Endothelial cell of umbilical vein (primary cell): ENCODE measurements around the gene MCL1. TPM values are rescaled to one million over a fixed set of nuclear protein-coding genes. Genes with fewer than 3 reads are reported as not detected.

Source experiments
- Bru-seq: library from RNA; stranded (reverse); fragments of 400-500 nt; gene quantifications from one replicate; lab custom pipeline; 2021; lab: Mats Ljungman, UMichigan
- BruChase-seq, 2 experiments: library from RNA; stranded (reverse); fragments of 400-500 nt; gene quantifications; one replicate each; lab custom pipeline; 2021; lab: Mats Ljungman, UMichigan
- BruUV-seq: library from RNA; stranded (reverse); fragments of 400-500 nt; replicated peaks from 2 replicates; lab custom pipeline; 2021; lab: Mats Ljungman, UMichigan
- CTCF ChIA-PET: fragments of 300-600, 350-600 bp; sonication (Branson Sonifier 250); formaldehyde crosslinking; loops from one replicate; lab custom pipeline; 2021; ENCODE audit warnings: antibody characterized with exemption, inconsistent platforms; lab: Charles Lee
- POLR2A ChIA-PET: fragments of 300-600, 350-600 bp; sonication (Branson Sonifier 250); formaldehyde crosslinking; loops from one replicate; lab custom pipeline; 2021; ENCODE audit warnings: antibody characterized with exemption, inconsistent platforms; lab: Charles Lee
- DNase-seq: peaks from one replicate; pipeline ENCODE4 v3.0.0-alpha.2; 2011; ENCODE audit warnings: low read depth, low spot score
- FAIRE-seq: peaks from 2 replicates; lab custom pipeline; 2011; peaks lifted over from hg19 to GRCh38; lab: Jason Lieb, UNC
- H2AFZ ChIP-seq: 2 replicates; pipeline ENCODE4 v1.6.0; 2012; ENCODE audit warnings: low read depth, low read length, control low read depth, inconsistent platforms
- H3K27ac ChIP-seq: 2 replicates; pipeline ENCODE4 v1.5.1; 2011; ENCODE audit warnings: low read depth, mild to moderate bottlenecking, control low read depth, low read length, moderate library complexity; ENCODE audit not compliant: insufficient read depth
- H3K27me3 ChIP-seq, 2 experiments: 2 replicates each; pipeline versions ENCODE4 v1.6.0 to v1.6.1; 2011; ENCODE audit warnings: low read length in 2 of 2, mixed read lengths in 1 of 2; ENCODE audit not compliant: control insufficient read depth in 2 of 2, insufficient read depth in 2 of 2
- H3K36me3 ChIP-seq, 2 experiments: 2 replicates in 1 of 2; 3 replicates in 1 of 2; pipeline ENCODE4 v1.5.1; 2011; ENCODE audit warnings: low read length in 2 of 2, mild to moderate bottlenecking in 1 of 2, moderate library complexity in 1 of 2; ENCODE audit not compliant: control insufficient read depth in 2 of 2, insufficient read depth in 2 of 2; ENCODE audit errors: extremely low read depth in 1 of 2
- H3K4me1 ChIP-seq: 3 replicates; pipeline ENCODE4 v1.5.1; 2011; ENCODE audit warnings: mild to moderate bottlenecking, low read length; ENCODE audit not compliant: control insufficient read depth, insufficient read depth; ENCODE audit errors: extremely low read depth
- H3K4me2 ChIP-seq: 2 replicates; pipeline ENCODE4 v1.6.1; 2011; ENCODE audit warnings: low read length, control low read depth, mixed read lengths; ENCODE audit not compliant: insufficient read depth
- H3K4me3 ChIP-seq, 3 experiments: fragments of 200-600 bp in 1 of 3; sonication (generic), shearing (Covaris generic) in 1 of 3; replicated peaks in 1 of 3; 2 replicates each; pipeline ENCODE4 v1.5.1; 2011 to 2016; ENCODE audit warnings: control low read depth in 3 of 3, low read length in 3 of 3, mild to moderate bottlenecking in 2 of 3, inconsistent platforms in 1 of 3, low read depth in 1 of 3, moderate library complexity in 1 of 3; ENCODE audit not compliant: insufficient read depth in 1 of 3
- H3K79me2 ChIP-seq: 2 replicates; pipeline ENCODE4 v1.6.0; 2012; ENCODE audit warnings: low read length, inconsistent platforms; ENCODE audit not compliant: control insufficient read depth, insufficient read depth
- H3K9ac ChIP-seq: replicated peaks from 2 replicates; pipeline ENCODE3; 2011; ENCODE audit warnings: low read length, control low read depth; ENCODE audit not compliant: insufficient read depth; ENCODE audit errors: extremely low read depth
- H3K9me1 ChIP-seq: replicated peaks from 3 replicates; pipeline ENCODE4 v1.6.0; 2011; ENCODE audit warnings: mild to moderate bottlenecking, low read length; ENCODE audit not compliant: control insufficient read depth, insufficient read depth; ENCODE audit errors: extremely low read depth
- H3K9me3 ChIP-seq: replicated peaks from 2 replicates; pipeline ENCODE4 v1.5.1; 2012; ENCODE audit warnings: low read length, inconsistent platforms; ENCODE audit not compliant: control insufficient read depth, insufficient read depth
- H4K20me1 ChIP-seq: replicated peaks from 2 replicates; pipeline ENCODE3; 2011; ENCODE audit warnings: mild to moderate bottlenecking, low read length; ENCODE audit not compliant: control insufficient read depth, insufficient read depth; ENCODE audit errors: extremely low read depth
- EZH2 ChIP-seq: IDR thresholded peaks from 2 replicates; pipeline ENCODE4 v1.6.1; 2012; ENCODE audit warnings: borderline replicate concordance, low read depth, mild to moderate bottlenecking, moderate library complexity, low read length, inconsistent platforms; ENCODE audit not compliant: severe bottlenecking
- FOS ChIP-seq: IDR thresholded peaks from 2 replicates; pipeline ENCODE4 v1.6.1; 2011; ENCODE audit warnings: mild to moderate bottlenecking, low read length, moderate library complexity, borderline replicate concordance; ENCODE audit not compliant: insufficient read depth
- GATA2 ChIP-seq: IDR thresholded peaks from 2 replicates; pipeline ENCODE4 v1.7.0; 2011; ENCODE audit warnings: low read depth, mild to moderate bottlenecking, moderate library complexity, mixed read lengths, low read length; ENCODE audit not compliant: insufficient read length, insufficient read depth
- JUN ChIP-seq: IDR thresholded peaks from 2 replicates; pipeline ENCODE4 v1.6.1; 2011; ENCODE audit warnings: borderline replicate concordance, low read depth; ENCODE audit not compliant: insufficient read length, insufficient read depth
- MAX ChIP-seq: IDR thresholded peaks from 2 replicates; pipeline ENCODE4 v1.6.1; 2011; ENCODE audit not compliant: insufficient read depth, insufficient read length
- MYC ChIP-seq: IDR thresholded peaks from one replicate; pipeline ENCODE4 v1.6.1; 2011; ENCODE audit warnings: mild to moderate bottlenecking, low read depth, low read length
- POLR2A ChIP-seq: IDR thresholded peaks from 2 replicates; pipeline ENCODE4 v1.6.1; 2012; ENCODE audit warnings: low read depth, mild to moderate bottlenecking, control low read depth, low read length
- POLR2AphosphoS5 ChIP-seq: IDR thresholded peaks from 2 replicates; pipeline ENCODE4 v1.6.1; 2012; ENCODE audit warnings: low read depth, mild to moderate bottlenecking, control low read depth, low read length, moderate library complexity; ENCODE audit not compliant: insufficient read depth
- dilution Hi-C: fragments of 300-500 bp; cut with MboI; formaldehyde crosslinking; loops from one replicate; pipeline ENCODE4 v1.15.0; 2019; ENCODE audit warnings: low sequenced_read_pairs; ENCODE audit not compliant: extremely low pct_ligation_motif_present
- intact Hi-C: fragments of 100-400 bp; cut with micrococcal nuclease; formaldehyde crosslinking; loops from one replicate; pipeline ENCODE4 v1.10.0; 2022
- long read RNA-seq: library from polyadenylated mRNA; stranded (forward); transcript quantifications from one replicate; pipeline ENCODE4 v2.0.0, GENCODE V29; 2021
- polyA minus RNA-seq, 3 experiments: library from RNA; depleted of rRNA, polyadenylated mRNA; stranded (reverse); fragments of >200 nt; gene quantifications; 1 replicate in 1 of 3; 2 replicates in 2 of 3; pipeline ENCODE4 v1.2.3, GENCODE V29; 2011
- polyA plus RNA-seq, 4 experiments: library from polyadenylated mRNA; depleted of rRNA in 3 of 4; stranded (reverse) in 3 of 4; unstranded in 1 of 4; fragments of >200 nt; gene quantifications; 2 replicates each; pipeline versions ENCODE4 v1.2.1 to v1.2.3, GENCODE V29; 2011 to 2012; ENCODE audit warnings: missing spikeins in 1 of 4
- total RNA-seq: library from RNA; stranded (reverse); gene quantifications from 2 replicates; pipeline ENCODE4 v1.2.3, GENCODE V29; 2021

The MCL1 gene
- 186 and 212 TPM in 2 replicates for total RNA-seq
- 63.9 and 87.3 TPM in 2 replicates for polyA plus RNA-seq
- 71.3 and 83.7 TPM in 2 replicates for polyA plus RNA-seq (2011; cell fraction: cytosol; rRNA removed)
- 334 and 381 TPM in 2 replicates for polyA plus RNA-seq (2011; cell fraction: nucleus; rRNA removed)
- polyA plus RNA-seq (2012) = 120 and 171 TPM in 2 replicates
- 129 and 158 TPM in 2 replicates for polyA minus RNA-seq
- polyA minus RNA-seq (2011; cell fraction: cytosol; rRNA and poly(A)+ RNA removed) = 105 TPM
- 263 and 290 TPM in 2 replicates for polyA minus RNA-seq (2011; cell fraction: nucleus; rRNA and poly(A)+ RNA removed)
- Bru-seq, nascent RNA = percentile 100 among the genes with signal in this experiment
- BruChase-seq, experiment 1, labeled RNA remaining after a 6-hour chase = percentile 98 among the genes with signal in this experiment
- BruChase-seq, experiment 2, labeled RNA remaining after a 2-hour chase = percentile 100 among the genes with signal in this experiment
- long read RNA-seq, transcript MCL1-202 (3 exons, 3,932 nt) = major isoform, 47 of 103 reads
- long read RNA-seq, partial matches to known transcripts = 1 of 103 reads
- long read RNA-seq, other reads (novel, unspliced or antisense) = 51 of 103 reads

GRCh38 chr1:150579110-150579944, at the start of gene MCL1:
Gene MCL1 (minus strand): TSS chr1:150579610. CDS start chr1:150579530, 80 bp downstream.
- dilution Hi-C loops (loop anchor here (10.0 kb wide), 1 partner anchor 85 kb away; no protein-coding TSS in a partner anchor), intact Hi-C loops (loop anchor here (1.0 to 5.0 kb wide), 7 partner anchors 18 to 233 kb away; partner anchors contain the start of genes ENSA and GOLPH3L)
- Histone ChIP-seq H3K4me3 (peak within 1 kb of the TSS; percentile 91 to 99 (median 92)), H3K27me3 (no peaks in the 10 kb centered on the region), H3K9ac (peak within 1 kb of the TSS; percentile 97), H3K79me2 (peaks cover 57% of the 10 kb centered on the region), H3K9me3 (no peaks in the 10 kb centered on the region), H3K4me1 (peaks cover 27% of the 10 kb centered on the region), H3K36me3 (peaks cover 4 to 34% of the 10 kb centered on the region in 2 experiments), H3K4me2 (peak within 1 kb of the TSS; percentile 90), H4K20me1 (peaks cover 35% of the 10 kb centered on the region), H3K9me1 (no peaks in the 10 kb centered on the region), H2AFZ (peak within 1 kb of the TSS; percentile 64), H3K27ac (peak within 1 kb of the TSS; percentile 98)
- DNase-seq = peak; percentile 96
- no TSS peak for BruUV-seq
- FAIRE-seq = peak; percentile 70
- TF ChIP-seq JUN (no peak), FOS (peak; percentile 14), MAX (no peak), MYC (no peak), EZH2 (no peak), GATA2 (no peak), POLR2AphosphoS5 (peak; percentile 100), POLR2A (peak; percentile 99)
- CTCF ChIA-PET = interaction anchor here (0.6 to 13.4 kb wide), 16 partner anchors 9 to 343 kb away, joined by 3 to 184 read pairs (median 6); partner anchors contain the start of gene ENSA
- POLR2A ChIA-PET = interaction anchor here (0.7 to 3.0 kb wide), 24 partner anchors 9 to 586 kb away, joined by 3 to 43 read pairs (median 5); partner anchors contain the start of gene ENSA
